ENCODE data around the gene C22orf23. TPM values are rescaled to one million over a fixed set of nuclear protein-coding genes. Genes with fewer than 3 reads are reported as not detected.

C22orf23 gene
- total RNA-seq, 1 donor from 2014 or later, result 0.70 TPM

DNA sequence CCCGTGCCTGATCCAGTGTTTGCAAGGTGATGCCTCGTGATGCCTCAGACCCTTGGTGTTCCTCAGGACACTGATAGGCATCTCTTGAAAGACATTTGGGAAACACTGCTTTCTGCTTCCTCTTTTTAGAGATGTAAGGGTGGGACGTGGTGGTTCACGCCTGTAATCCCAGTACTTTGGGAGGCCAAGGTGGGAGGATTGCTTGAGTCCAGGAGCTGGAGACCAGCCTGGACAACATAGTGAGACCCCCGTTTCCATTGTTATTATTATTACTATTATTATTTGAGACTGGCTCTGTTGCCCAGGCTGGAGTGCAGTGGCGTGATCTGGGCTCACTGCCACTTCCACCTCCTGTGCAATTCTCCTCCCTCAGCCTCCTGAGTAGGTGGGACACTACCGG, 37.5 kb upstream of the C22orf23 start:
- TF ChIP-seq, protein P1, sequence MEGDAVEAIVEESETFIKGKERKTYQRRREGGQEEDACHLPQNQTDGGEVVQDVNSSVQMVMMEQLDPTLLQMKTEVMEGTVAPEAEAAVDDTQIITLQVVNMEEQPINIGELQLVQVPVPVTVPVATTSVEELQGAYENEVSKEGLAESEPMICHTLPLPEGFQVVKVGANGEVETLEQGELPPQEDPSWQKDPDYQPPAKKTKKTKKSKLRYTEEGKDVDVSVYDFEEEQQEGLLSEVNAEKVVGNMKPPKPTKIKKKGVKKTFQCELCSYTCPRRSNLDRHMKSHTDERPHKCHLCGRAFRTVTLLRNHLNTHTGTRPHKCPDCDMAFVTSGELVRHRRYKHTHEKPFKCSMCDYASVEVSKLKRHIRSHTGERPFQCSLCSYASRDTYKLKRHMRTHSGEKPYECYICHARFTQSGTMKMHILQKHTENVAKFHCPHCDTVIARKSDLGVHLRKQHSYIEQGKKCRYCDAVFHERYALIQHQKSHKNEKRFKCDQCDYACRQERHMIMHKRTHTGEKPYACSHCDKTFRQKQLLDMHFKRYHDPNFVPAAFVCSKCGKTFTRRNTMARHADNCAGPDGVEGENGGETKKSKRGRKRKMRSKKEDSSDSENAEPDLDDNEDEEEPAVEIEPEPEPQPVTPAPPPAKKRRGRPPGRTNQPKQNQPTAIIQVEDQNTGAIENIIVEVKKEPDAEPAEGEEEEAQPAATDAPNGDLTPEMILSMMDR (conservative IDR thresholded peaks at IDR 0.05), result no peak
- H3K4me1 Mint-ChIP-seq (ENCODE audit: unreplicated experiment), result no peaks in the 10 kb centered on the region
- H3K27me3 Mint-ChIP-seq, result no peaks in the 10 kb centered on the region
- no peak overlapping the region for H3K27ac Mint-ChIP-seq
- no peaks in the 10 kb centered on the region for H3K9me3 Mint-ChIP-seq
- DNase-seq (ENCODE audit: extremely low spot score, unreplicated experiment), result no peak
- no peak overlapping the region for H3K4me3 Mint-ChIP-seq
- no peaks in the 10 kb centered on the region for H3K36me3 Mint-ChIP-seq

DNA sequence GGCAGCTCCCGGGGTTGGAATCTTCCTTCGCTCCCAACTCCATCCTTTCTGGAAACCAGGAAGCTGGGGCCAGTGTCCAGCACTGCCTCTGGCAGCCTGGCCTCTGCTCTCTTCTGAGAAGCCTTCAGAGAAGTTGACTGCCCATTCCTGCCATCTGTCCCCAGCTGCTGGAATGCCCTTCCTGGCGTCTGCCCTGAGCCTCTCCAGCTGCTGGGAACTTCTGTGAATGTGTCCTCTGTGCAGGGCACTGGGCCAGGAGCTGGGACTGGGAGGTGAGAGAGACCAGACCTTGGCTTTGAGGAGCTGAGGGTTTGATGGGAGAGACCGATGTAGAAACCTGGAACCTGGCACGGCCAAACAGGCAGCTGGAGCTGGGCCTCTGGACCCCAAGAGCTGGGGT, 36.9 kb upstream of the C22orf23 start:
- TF ChIP-seq, protein P1 (conservative IDR thresholded peaks at IDR 0.05), result no peak
- no peak for DNase-seq (ENCODE audit: extremely low spot score, unreplicated experiment)
- Mint-ChIP-seq H3K9me3 (no peaks in the 10 kb centered on the region), H3K4me3 (no peak overlapping the region), H3K36me3 (no peaks in the 10 kb centered on the region), H3K27ac (no peak overlapping the region), H3K4me1 (ENCODE audit: unreplicated experiment) (no peaks in the 10 kb centered on the region), H3K27me3 (peaks cover 2% of the 10 kb centered on the region)

DNA sequence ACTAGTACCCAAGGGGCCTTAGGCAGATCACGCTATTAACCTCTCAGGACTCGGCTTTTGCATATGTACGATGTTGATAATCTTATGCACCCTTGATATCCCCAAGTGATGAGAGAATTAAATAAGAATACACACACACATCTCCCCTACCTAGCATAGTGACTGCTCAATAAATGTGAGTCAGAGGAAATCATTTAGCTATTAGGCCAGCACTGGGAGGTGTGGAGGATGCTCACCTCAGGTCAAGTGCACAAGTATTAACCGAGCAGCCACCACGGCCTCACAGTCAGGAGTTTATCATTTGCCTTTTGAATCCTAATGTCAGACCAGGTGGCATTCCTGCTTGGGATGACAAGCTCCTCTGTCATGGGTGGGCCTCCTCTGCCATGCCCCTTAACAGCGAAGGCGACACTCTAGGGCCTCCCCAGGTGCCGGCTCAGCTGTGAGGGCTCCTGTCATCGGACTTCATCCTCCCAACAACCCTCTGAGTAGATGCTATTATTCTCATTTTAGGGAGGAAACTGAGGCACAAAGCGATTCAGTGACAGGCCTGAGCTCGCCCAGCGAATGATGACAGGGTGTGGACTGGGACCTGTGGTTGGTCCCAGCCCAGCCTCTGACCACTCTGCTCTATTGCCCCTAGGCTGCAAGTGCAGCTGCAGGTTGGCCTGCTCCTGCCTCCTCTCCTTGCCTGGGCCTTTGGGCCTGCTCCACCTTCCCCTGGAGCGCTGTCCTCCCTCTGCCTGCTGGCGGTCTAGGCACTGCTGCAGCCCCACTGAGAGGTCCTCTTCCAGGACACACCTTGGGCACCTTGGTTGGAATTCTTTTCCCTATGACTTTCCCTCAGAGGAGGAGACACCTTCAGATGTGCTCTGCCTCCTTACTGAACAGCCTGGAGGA, 36.0 kb upstream of the C22orf23 start:
- H3K4me1 Mint-ChIP-seq (ENCODE audit: unreplicated experiment), result no peaks in the 10 kb centered on the region
- no peak overlapping the region for H3K4me3 Mint-ChIP-seq
- H3K27ac Mint-ChIP-seq, result no peak overlapping the region
- H3K36me3 Mint-ChIP-seq, result no peaks in the 10 kb centered on the region
- TF ChIP-seq, protein P1 (conservative IDR thresholded peaks at IDR 0.05), result no peak
- peaks cover 11% of the 10 kb centered on the region for H3K27me3 Mint-ChIP-seq
- DNase-seq (ENCODE audit: extremely low spot score, unreplicated experiment), result no peak
- no peaks in the 10 kb centered on the region for H3K9me3 Mint-ChIP-seq

DNA sequence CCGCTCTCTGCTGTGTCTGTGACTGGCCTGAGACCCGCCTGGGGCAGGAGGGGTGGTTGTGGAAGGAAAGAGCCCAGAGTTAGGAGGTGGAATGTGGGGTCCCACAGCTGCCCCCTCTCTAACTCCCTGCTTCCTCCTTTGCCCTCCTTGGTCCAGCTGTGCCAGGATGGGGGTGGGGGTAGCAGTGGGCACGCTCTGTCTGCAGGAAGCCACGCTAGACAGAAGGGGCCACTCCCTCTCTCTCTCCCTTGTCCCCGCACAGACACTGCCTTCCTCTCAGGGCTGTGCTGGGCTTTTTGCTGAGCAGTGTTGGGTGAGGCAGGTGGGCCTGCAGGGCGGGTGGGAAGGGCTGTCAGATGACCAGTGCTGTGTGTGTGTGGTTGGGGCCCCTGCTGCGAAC, 33.0 kb upstream of the C22orf23 start:
- Mint-ChIP-seq H3K27me3 (peaks cover 36% of the 10 kb centered on the region), H3K27ac (no peak overlapping the region), H3K4me1 (ENCODE audit: unreplicated experiment) (no peaks in the 10 kb centered on the region), H3K36me3 (no peaks in the 10 kb centered on the region), H3K4me3 (no peak overlapping the region), H3K9me3 (no peaks in the 10 kb centered on the region)
- TF ChIP-seq, protein P1 (conservative IDR thresholded peaks at IDR 0.05), result no peak
- no peak for DNase-seq (ENCODE audit: extremely low spot score, unreplicated experiment)

DNA sequence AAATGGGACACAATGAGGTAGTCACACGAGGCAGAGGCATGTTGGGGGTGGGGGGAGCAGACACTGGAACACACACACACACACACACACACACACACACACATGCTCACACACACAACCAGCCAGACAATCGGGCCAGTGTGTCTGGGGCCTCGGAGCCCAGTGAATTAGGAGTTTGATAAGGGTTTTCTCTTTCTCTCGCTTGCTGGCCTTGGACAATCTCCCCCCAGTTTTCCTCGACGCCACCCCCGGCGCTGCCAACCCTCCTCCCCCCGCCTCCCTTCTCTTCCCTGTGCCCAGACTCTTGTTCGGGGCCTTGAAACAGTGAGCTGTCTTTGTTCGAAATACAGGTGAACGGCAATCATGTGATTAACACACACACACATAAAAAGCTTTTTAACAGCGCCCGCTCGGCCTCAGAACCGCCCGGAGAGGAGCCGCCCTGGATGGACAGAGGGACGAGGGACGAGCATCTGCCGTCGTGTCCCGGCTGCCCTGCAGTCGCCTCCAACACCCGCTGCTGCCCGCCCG, 32.4 kb upstream of the C22orf23 start:
- Mint-ChIP-seq H3K36me3 (no peaks in the 10 kb centered on the region), H3K4me1 (ENCODE audit: unreplicated experiment) (no peaks in the 10 kb centered on the region), H3K9me3 (no peaks in the 10 kb centered on the region), H3K27ac (no peak overlapping the region), H3K4me3 (no peak overlapping the region), H3K27me3 (peaks cover 41% of the 10 kb centered on the region)
- no peak for DNase-seq (ENCODE audit: extremely low spot score, unreplicated experiment)
- TF ChIP-seq, protein P1 (conservative IDR thresholded peaks at IDR 0.05), result no peak
